HG03354 (cell line): ENCODE results near the gene ZNF880.
"Not testable (repeated sequence)": the region's sequence is repeated elsewhere in the genome, so short reads cannot be mapped to it uniquely, and the experiment has no call there.

Experiments used
- ATAC-seq: cut with Tn5 transposase; IDR thresholded peaks from one replicate; pipeline ENCODE4 v1.9.1; 2021; ENCODE audit warnings: mild to moderate bottlenecking; ENCODE audit not compliant: unreplicated experiment, poor library complexity, severe bottlenecking

The ZNF880 gene

DNA sequence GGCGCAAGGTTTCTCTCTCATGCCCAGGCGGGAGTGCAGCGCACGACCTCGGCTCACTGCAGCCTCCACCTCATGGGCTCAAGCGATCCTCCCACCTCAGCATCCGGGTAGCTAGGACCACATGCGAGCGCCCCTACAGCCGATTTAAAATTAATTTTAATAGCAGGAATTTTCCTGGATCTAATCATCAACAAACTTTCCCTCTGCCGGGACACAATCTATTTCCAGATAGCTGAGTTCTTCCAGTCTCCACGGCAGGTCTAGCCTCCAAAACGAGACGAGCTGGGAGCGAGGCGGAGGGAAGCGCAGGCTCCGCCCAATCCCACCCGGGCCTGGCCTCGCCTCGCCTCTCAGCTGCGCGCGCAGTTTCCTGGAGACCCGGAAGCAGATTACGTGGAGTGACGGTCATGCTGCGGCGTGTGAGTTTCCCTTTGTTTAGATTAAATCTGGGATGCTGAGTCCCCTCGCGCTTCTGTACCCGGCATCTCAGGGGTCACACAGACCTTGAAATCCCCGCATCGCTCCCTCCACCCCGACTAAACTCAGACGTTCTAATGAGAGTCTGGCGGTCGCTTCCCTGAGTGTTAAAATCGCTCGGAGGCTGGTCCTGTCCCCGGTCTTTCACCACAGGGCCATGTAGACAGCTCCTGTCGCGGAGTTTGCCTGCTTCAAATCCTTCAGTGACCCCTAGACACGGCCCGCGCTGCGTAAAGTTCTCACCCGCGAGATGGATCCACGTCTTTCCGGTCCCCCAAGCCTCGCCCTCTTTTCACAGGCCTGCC lies at the start of gene ZNF880:
ZNF880 (plus strand) TSS at position 365 of the 782 bp plus-strand sequence; CDS start at position 408, 43 bp downstream.
- ATAC-seq = peak; percentile 89

- ATAC-seq = no peak
These were observed 47.3 kb upstream of the ZNF880 start for GRCh38 chr19:52322429-52322828.

DNA sequence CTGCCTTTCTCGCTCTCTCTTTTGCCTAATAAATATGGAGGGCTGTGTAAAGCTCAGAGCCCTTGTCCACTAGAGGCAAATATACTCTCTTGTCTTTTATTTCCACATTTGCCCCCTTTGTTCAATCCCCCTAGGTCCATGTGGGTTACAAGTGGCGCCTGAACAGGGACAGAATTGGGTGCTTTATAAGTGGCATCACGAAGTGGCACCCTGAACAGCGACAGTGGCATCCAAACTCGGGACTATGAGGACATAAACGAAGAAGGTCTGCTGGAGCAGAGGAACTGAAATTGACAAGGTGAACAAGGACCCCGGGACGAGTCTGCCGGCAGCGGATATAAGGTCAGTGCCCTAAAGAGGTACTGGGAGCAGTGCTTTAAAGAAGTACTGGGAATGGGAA lies 38.0 kb upstream of the ZNF880 start:
- no peak for ATAC-seq

DNA sequence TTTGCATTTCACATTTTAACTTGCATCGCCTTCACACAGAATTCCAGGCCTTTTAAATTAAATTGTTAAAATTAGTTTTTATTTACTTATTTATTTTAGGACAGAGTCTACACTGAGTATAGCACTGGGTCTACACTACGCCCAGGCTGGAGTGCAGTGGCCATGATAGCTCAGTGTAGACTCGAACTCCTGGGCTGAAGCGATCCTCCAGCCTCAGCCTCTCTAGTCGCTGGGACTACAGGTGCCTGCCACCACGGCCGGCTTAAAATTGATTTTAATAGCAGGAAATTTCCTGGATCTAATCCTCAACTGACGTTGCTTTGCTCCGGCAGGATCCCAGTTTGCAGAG lies 34.0 kb upstream of the ZNF880 start:
- no peak for ATAC-seq

DNA sequence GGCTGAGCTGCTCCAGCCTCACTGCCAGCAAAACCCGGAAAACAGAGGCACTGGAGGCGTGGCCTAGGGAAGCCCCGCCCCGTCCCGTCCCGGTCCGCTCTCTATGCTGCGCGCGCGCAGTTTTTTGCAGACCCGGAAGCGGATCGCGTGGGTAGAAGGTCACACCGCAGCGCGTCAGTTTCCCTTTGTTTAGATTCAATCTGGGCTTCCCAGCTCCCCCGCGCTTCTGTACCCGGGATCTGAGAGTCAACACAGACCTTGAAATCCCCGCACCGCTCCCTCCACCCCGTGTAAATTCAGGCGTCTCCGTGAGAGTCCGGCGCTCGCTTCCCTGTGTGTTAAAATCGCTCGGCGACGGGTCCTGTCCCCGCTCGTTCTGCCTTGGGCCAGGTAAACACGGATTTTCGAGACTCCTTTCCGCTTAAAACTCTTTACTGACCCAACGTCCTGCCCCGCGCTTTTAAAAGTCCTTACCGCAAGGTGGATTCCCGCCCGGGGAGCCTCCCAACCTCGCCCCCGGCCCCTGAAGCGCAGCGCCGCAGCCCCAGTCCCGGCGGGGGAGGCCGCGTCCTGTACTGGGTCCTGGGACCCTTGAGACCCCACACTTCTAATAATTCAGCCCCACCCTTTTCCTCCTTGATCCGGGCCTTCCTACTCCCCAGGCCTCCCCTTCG lies 33.5 kb upstream of the ZNF880 start, which contains the start of gene ZNF610:
ZNF610 (plus strand) TSS at position 127 of the 674 bp plus-strand sequence. CDS start 12,930 bp downstream, outside the sequence.
- peak; percentile 83 for ATAC-seq

- ATAC-seq = no peak
These were observed 32.8 kb upstream of the ZNF880 start for GRCh38 chr19:52336791-52337381.

DNA sequence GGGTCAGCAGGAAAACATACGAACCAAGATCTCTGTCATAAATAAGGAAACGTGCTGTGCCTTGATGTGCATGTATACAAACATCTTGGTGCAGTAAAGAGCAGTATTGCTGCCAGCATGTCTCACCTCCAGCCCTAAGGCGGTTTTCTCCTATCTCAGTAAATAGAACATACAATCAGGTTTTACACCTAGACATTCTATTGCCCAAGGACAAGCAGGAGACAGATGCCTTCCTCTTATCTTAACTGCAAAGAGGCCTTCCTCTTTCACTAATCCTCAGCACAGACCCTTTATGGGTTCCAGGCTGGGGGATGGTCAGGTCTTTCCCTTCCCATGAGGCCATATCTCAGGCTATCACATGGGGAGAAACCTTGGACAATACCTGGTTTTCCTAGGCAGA lies 30.7 kb upstream of the ZNF880 start:
- ATAC-seq = not testable (repeated sequence)

DNA sequence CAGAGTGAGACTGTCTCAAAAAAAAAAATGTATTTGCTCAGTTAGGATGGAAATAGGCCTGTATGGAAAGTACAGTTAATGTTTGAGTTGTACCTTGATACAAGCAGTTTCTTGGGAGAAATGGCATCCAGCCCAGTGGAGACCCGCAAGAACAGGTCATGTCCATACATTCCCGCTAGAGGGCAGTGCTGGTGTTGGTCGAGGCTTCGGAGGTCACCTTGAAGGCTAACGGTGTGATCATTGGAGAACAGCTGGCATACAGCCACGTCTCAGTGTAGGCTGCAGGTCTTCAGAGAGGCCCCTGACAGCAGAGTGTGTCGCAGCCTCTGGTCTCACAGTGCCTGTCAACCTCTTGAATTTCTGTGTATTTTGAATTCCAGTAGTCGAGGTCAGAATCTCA lies 26.2 kb upstream of the ZNF880 start:
- ATAC-seq = no peak

- no peak for ATAC-seq
These were observed 24.6 kb upstream of the ZNF880 start for GRCh38 chr19:52345162-52345561.

GRCh38 chr19:52351512-52351911 lies 18.2 kb upstream of the ZNF880 start:
- no peak for ATAC-seq

- ATAC-seq = no peak
These were observed 3.3 kb upstream of the ZNF880 start for GRCh38 chr19:52366414-52366824.

DNA sequence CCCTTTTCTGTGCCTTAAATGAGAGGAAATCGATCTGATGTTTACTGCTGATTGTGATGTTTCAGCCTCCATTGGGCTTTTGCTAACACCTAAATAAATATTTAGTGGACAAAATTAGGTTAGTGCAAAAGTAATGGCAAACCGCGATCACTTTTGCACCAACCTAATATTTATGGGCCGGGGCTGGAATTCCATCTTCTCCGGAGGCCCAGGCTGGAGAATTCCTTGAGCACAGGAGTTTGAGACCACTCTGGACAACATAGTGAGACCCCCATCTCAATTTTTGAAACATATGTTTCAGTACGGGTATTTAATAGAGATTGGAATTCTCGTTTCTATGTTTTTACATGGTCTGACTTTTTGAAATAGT lies 603 bp downstream of the ZNF880 start:
- ATAC-seq = no peak

- ATAC-seq = no peak
These were observed 21.4 kb downstream of the ZNF880 start for GRCh38 chr19:52391135-52391534.

DNA sequence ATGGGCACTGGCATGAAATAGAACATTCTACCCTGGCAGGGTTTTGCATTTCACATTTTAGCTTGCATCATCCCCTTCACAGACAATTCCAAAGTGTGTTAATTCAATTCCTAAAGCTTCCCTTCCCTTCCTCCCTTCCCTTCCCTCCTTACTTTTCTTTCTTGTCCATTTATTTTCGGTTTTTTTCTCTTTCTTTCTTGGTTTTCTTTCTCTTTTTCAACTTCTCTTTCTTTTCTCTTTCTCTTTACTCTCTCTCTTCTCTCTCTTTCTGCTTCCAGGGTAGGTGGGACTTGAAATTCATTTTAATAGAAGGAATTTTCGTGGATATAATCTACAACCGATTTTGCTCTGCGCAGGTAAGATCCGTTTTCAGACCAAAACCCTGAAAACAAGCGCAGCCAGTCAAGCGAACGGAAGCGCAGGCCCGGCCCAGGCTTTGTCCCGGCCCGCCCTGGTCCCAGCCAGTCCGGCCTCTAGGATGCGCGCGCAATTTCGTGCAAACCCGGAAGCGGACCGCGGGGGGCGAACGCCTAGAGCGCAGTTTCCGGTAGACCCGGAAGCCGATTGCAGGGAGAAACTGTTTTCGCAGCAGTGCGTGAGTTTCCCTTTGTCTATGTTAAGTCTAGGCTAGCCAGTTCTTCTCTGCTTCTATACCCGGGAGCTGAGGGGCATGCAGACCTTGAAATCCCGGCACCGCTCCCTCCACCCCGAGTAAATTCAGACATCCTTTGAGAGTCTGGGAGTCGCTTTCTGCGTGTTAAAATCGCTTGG lies 27.8 kb downstream of the ZNF880 start, which contains the start of gene ZNF528:
ZNF528 (plus strand) TSS at position 540 of the 771 bp plus-strand sequence. CDS start 4,165 bp downstream, outside the sequence.
- peak; percentile 92 for ATAC-seq

- ATAC-seq = peak; percentile 28
These were observed 28.3 kb downstream of the ZNF880 start for GRCh38 chr19:52398081-52398441.

GRCh38 chr19:52410276-52410675 lies 40.6 kb downstream of the ZNF880 start:
- ATAC-seq = no peak

DNA sequence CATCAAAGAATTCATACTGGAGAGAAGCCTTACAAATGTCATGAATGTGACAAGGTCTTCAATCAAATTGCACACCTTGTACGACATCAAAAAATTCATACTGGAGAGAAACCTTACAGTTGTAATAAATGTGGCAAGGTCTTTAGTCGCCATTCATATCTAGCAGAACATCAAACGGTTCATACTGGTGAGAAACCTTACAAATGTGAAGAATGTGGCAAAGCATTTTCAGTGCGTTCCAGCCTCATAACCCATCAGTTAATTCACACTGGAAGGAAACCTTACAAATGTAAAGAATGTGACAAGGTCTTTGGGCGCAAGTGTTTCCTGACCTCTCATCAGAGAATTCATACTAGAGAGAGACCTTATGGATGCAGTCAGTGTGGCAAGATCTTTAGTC lies 46.0 kb downstream of the ZNF880 start:
- ATAC-seq = no peak

DNA sequence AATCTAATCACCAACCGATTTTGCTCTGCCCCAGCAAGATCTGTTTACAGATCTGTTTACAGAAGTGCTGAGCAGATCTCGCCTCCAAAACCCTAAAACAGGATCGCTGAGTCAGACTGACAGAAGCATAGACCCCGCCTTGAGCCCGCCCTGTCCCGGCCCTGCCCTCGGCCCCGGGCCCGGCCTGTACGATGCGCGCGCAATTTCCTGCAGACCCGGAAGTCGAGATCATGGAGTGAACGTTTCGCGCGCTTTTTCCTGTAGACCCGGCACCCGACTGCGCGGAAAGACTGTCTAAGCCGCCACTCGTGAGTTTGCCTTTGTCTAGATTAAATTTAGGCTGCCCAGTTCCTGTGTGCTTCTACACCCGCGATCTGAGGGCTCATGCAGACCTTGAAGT lies 59.2 kb downstream of the ZNF880 start, which contains the start of gene ZNF534:
ZNF534 (plus strand) TSS at position 212 of the 400 bp plus-strand sequence. CDS start 2,327 bp downstream, outside the sequence.
- ATAC-seq = no peak
